K562 (cell line): ENCODE data around the gene HOXB8. TPM values are rescaled to one million over a fixed set of nuclear protein-coding genes. Genes with fewer than 3 reads are reported as not detected.

Source experiments
- ARID1B ChIP-seq: fragments of 450-650 bp; IDR thresholded peaks from 2 replicates; pipeline ENCODE4 v1.6.1; 2016; ENCODE audit warnings: antibody characterized with exemption, mild to moderate bottlenecking, inconsistent platforms
- ATF1 ChIP-seq, 2 experiments: fragments of 450-650 bp in 1 of 2; IDR thresholded peaks; 2 replicates each; pipeline ENCODE4 v1.6.1; 2016; ENCODE audit warnings: missing compliant biosample characterization in 1 of 2, missing genetic modification characterization in 1 of 2
- ATF6 ChIP-seq: sonication (generic); formaldehyde crosslinking; IDR thresholded peaks from 2 replicates; pipeline ENCODE4 v1.4.0; 2020; ENCODE audit warnings: mild to moderate bottlenecking, missing genetic modification reagents
- CREM ChIP-seq: IDR thresholded peaks from 2 replicates; pipeline ENCODE4 v1.6.1; 2014; ENCODE audit warnings: antibody characterized with exemption, low read depth
- E2F6 ChIP-seq, 2 experiments: IDR thresholded peaks; 2 replicates each; pipeline ENCODE4 v1.6.1; 2011; ENCODE audit warnings: borderline replicate concordance in 1 of 2, control low read depth in 1 of 2, low read depth in 1 of 2, low read length in 1 of 2, mild to moderate bottlenecking in 1 of 2, mixed read lengths in 1 of 2, moderate library complexity in 1 of 2; ENCODE audit not compliant: insufficient read depth in 1 of 2, insufficient read length in 1 of 2, poor library complexity in 1 of 2, severe bottlenecking in 1 of 2; ENCODE audit errors: extremely low read depth in 1 of 2
- ESRRA ChIP-seq: fragments of 450-650 bp; IDR thresholded peaks from 2 replicates; pipeline ENCODE4 v1.6.1; 2014; ENCODE audit warnings: low read depth, mild to moderate bottlenecking, moderate library complexity, borderline replicate concordance
- GTF2B ChIP-seq: IDR thresholded peaks from 2 replicates; pipeline ENCODE4 v1.6.1; 2011; ENCODE audit not compliant: insufficient read length; ENCODE audit errors: extremely low read depth
- HMGN3 ChIP-seq: IDR thresholded peaks from 2 replicates; pipeline ENCODE4 v1.6.1; 2011; ENCODE audit warnings: borderline replicate concordance, low read depth, mild to moderate bottlenecking, mixed read lengths, low read length; ENCODE audit not compliant: insufficient read length; ENCODE audit errors: extremely low read depth
- MCM3 ChIP-seq: fragments of 450-650 bp; IDR thresholded peaks from 2 replicates; pipeline ENCODE4 v1.6.1; 2016
- MEIS2 ChIP-seq: fragments of 450-650 bp; IDR thresholded peaks from 2 replicates; pipeline ENCODE4 v1.6.1; 2014; ENCODE audit warnings: mild to moderate bottlenecking; ENCODE audit not compliant: partially characterized antibody
- NFRKB ChIP-seq: fragments of 450-650 bp; IDR thresholded peaks from 2 replicates; pipeline ENCODE4 v1.6.1; 2016; ENCODE audit warnings: low read depth
- NR2C2 ChIP-seq, 2 experiments: fragments of 200-800 bp in 1 of 2; sonication (Bioruptor generic) in 1 of 2; sonication (generic) in 1 of 2; formaldehyde crosslinking in 1 of 2; IDR thresholded peaks; 2 replicates each; pipeline versions ENCODE4 v1.6.1 to v1.8.0; 2016 to 2022; ENCODE audit warnings: mild to moderate bottlenecking in 1 of 2, missing compliant biosample characterization in 1 of 2, missing genetic modification characterization in 1 of 2, missing genetic modification reagents in 1 of 2
- NUFIP1 ChIP-seq: fragments of 450-650 bp; IDR thresholded peaks from 2 replicates; pipeline ENCODE4 v1.6.1; 2018; ENCODE audit not compliant: partially characterized antibody
- PHF8 ChIP-seq: fragments of 200-600 bp; sonication (generic); IDR thresholded peaks from 2 replicates; pipeline ENCODE4 v1.6.1; 2012; ENCODE audit warnings: mixed run types, mild to moderate bottlenecking, inconsistent platforms, low read length, moderate library complexity, borderline replicate concordance
- POLR2A ChIP-seq: fragments of 450-650 bp; conservative IDR thresholded peaks from 2 replicates; pipeline ENCODE4 v1.6.1; 2016
- RAD51 ChIP-seq: fragments of 450-650 bp; IDR thresholded peaks from 2 replicates; pipeline ENCODE4 v1.7.1; 2016; ENCODE audit warnings: low read depth, mild to moderate bottlenecking, borderline replicate concordance
- RBFOX2 ChIP-seq: fragments of 200-400 bp; formaldehyde crosslinking; IDR thresholded peaks from 2 replicates; pipeline ENCODE4 v1.6.1; 2017; ENCODE audit warnings: low read depth, mild to moderate bottlenecking, low read length, moderate library complexity
- SMARCE1 ChIP-seq: fragments of 450-650 bp; IDR thresholded peaks from 2 replicates; pipeline ENCODE4 v1.7.1; 2016; ENCODE audit warnings: mild to moderate bottlenecking
- TCF15 ChIP-seq: fragments of 250-450 bp; sonication (Bioruptor Pico); IDR thresholded peaks from 2 replicates; pipeline ENCODE4 v1.8.0; 2022; ENCODE audit warnings: moderate library complexity, mild to moderate bottlenecking, inconsistent platforms
- THAP7 ChIP-seq: fragments of 250-450 bp; sonication (Bioruptor Pico); IDR thresholded peaks from 2 replicates; pipeline ENCODE4 v1.5.0; 2021
- VEZF1 ChIP-seq: fragments of 200-800 bp; sonication (Bioruptor generic); IDR thresholded peaks from 2 replicates; pipeline ENCODE4 v1.6.1; 2017; ENCODE audit warnings: missing genetic modification characterization, missing compliant biosample characterization
- polyA plus RNA-seq, 8 experiments: library from polyadenylated mRNA; depleted of rRNA in 4 of 8; stranded (reverse) in 5 of 8; unstranded in 3 of 8; fragments of >200 nt; fragmentation: Nextera tagmentation in 2 of 8; fragmentation: Illumina TruSeq in 1 of 8; extraction: Ambion mirVana in 2 of 8; extraction: Trizol in 1 of 8; gene quantifications; 2 replicates each; pipeline versions ENCODE4 v1.2.1 to v1.2.3, GENCODE V29; 2011 to 2014; ENCODE audit warnings: inconsistent platforms in 1 of 8, missing spikeins in 1 of 8
- total RNA-seq, 7 experiments: library from RNA; depleted of rRNA in 6 of 7; stranded (reverse); fragments of >200 nt in 6 of 7; fragmentation: Illumina TruSeq in 2 of 7; extraction: Trizol in 2 of 7; gene quantifications; 2 replicates each; pipeline versions ENCODE4 v1.2.1 to v1.2.3, GENCODE V29; 2011 to 2021; ENCODE audit warnings: low replicate concordance in 1 of 7

HOXB8 gene
- total and polyA plus RNA-seq, 9 of the 15 experiments (the other 6 are each of a cell fraction or from before 2014, with no cell fraction given) = 0.52 to 23.8 (median 3.6) TPM

GRCh38 chr17:48630925-48631692 lies 16.0 kb upstream of the HOXB8 start (continued):
- TF ChIP-seq VEZF1 (peak; percentile 72), ESRRA (peak; percentile 62; the same call in 1 of the 2 replicates), E2F6 (IDR thresholded peaks at IDR 0.05; ENCODE audit: borderline replicate concordance in 1 of 2, extremely low read depth in 1 of 2, insufficient read depth in 1 of 2, insufficient read length in 1 of 2, low read depth in 1 of 2, low read length in 1 of 2, poor library complexity in 1 of 2, severe bottlenecking in 1 of 2) (peak in 1 of 2 experiments; percentile 33), PHF8 (peak; percentile 6; the same call in 1 of the 2 replicates), SMARCE1 (peak; percentile 89), ATF6 (CRISPR knock-in tag) (peak; percentile 49; the same call in 1 of the 2 replicates), TCF15 (CRISPR knock-in tag) (no peak), MEIS2 (peak; percentile 84), ATF1 (CRISPR knock-in tag; IDR thresholded peaks at IDR 0.05) (no peak), ATF1 (tag; IDR thresholded peaks at IDR 0.05) (peak; percentile 53), HMGN3 (peak; percentile 56), GTF2B (peak; percentile 64), RBFOX2 (peak; percentile 69), ARID1B (peak; percentile 90), RAD51 (no peak), THAP7 (CRISPR knock-in tag) (no peak), POLR2A (peak; percentile 79), CREM (peak; percentile 70), MCM3 (no peak), NFRKB (peak; percentile 50), NUFIP1 (no peak), NR2C2 (CRISPR knock-in tag; IDR thresholded peaks at IDR 0.05) (no peak), NR2C2 (tag; IDR thresholded peaks at IDR 0.05) (no peak; the same call in 1 of the 2 replicates)
